ENCODE measurements around the gene PMM2. TPM values are rescaled to one million over a fixed set of nuclear protein-coding genes. Genes with fewer than 3 reads are reported as not detected.

PMM2 gene
- total and polyA plus RNA-seq, 2 donors (not counting 3 experiments of a cell fraction or from before 2014, with no cell fraction given) = 29.0 to 61.3 TPM

GRCh38 chr16:8855972-8856371 lies 58.3 kb downstream of the PMM2 start:
- Histone ChIP-seq H3K9ac (replicated peaks; ENCODE audit: extremely low read depth, insufficient read depth, low read length) (no peak overlapping the region), H3K9me3 (replicated peaks; ENCODE audit: control insufficient read depth, insufficient read depth, low read length) (no peaks in the 10 kb centered on the region), H3K27me3 (ENCODE audit: control insufficient read depth in 2 of 2, insufficient read depth in 2 of 2, low read length in 2 of 2) (no peaks in the 10 kb centered on the region), H3K4me3 (replicated peaks in 1 of 3; ENCODE audit: insufficient read depth in 1 of 3, low read depth in 1 of 3, low read length in 3 of 3) (no peak overlapping the region), H3K79me2 (ENCODE audit: control insufficient read depth, insufficient read depth, low read length) (peaks cover 6% of the 10 kb centered on the region), H3K36me3 (ENCODE audit: control insufficient read depth in 2 of 2, extremely low read depth in 1 of 2, insufficient read depth in 2 of 2, low read length in 2 of 2) (peaks cover 3 to 19% of the 10 kb centered on the region in 2 experiments), H3K27ac (ENCODE audit: insufficient read depth, low read depth, low read length) (no peak overlapping the region), H3K9me1 (replicated peaks; ENCODE audit: control insufficient read depth, extremely low read depth, insufficient read depth, low read length) (no peaks in the 10 kb centered on the region), H3K4me2 (ENCODE audit: insufficient read depth, low read length) (no peak overlapping the region), H2AFZ (ENCODE audit: low read depth, low read length) (no peak overlapping the region), H3K4me1 (ENCODE audit: control insufficient read depth, extremely low read depth, insufficient read depth, low read length) (peaks cover 12% of the 10 kb centered on the region), H4K20me1 (replicated peaks; ENCODE audit: control insufficient read depth, extremely low read depth, insufficient read depth, low read length) (no peaks in the 10 kb centered on the region)
- no peak for DNase-seq (ENCODE audit: low read depth, low spot score)
- TF ChIP-seq FOS (IDR thresholded peaks at IDR 0.05; ENCODE audit: borderline replicate concordance, insufficient read depth, low read length) (no peak), POLR2AphosphoS5 (IDR thresholded peaks at IDR 0.05; ENCODE audit: insufficient read depth, low read depth, low read length) (no peak), MYC (IDR thresholded peaks at IDR 0.05; ENCODE audit: low read depth, low read length) (no peak), GATA2 (IDR thresholded peaks at IDR 0.05; ENCODE audit: insufficient read depth, insufficient read length, low read depth, low read length) (no peak), EZH2 (IDR thresholded peaks at IDR 0.05; ENCODE audit: borderline replicate concordance, low read depth, low read length, severe bottlenecking) (no peak), JUN (IDR thresholded peaks at IDR 0.05; ENCODE audit: borderline replicate concordance, insufficient read depth, insufficient read length, low read depth) (no peak), POLR2A (IDR thresholded peaks at IDR 0.05; ENCODE audit: low read depth, low read length) (no peak)
- TF ChIP-seq, protein P1, sequence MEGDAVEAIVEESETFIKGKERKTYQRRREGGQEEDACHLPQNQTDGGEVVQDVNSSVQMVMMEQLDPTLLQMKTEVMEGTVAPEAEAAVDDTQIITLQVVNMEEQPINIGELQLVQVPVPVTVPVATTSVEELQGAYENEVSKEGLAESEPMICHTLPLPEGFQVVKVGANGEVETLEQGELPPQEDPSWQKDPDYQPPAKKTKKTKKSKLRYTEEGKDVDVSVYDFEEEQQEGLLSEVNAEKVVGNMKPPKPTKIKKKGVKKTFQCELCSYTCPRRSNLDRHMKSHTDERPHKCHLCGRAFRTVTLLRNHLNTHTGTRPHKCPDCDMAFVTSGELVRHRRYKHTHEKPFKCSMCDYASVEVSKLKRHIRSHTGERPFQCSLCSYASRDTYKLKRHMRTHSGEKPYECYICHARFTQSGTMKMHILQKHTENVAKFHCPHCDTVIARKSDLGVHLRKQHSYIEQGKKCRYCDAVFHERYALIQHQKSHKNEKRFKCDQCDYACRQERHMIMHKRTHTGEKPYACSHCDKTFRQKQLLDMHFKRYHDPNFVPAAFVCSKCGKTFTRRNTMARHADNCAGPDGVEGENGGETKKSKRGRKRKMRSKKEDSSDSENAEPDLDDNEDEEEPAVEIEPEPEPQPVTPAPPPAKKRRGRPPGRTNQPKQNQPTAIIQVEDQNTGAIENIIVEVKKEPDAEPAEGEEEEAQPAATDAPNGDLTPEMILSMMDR (IDR thresholded peaks at IDR 0.05; ENCODE audit: extremely low read depth in 1 of 2, insufficient read depth in 1 of 2, low read depth in 1 of 2, low read length in 2 of 2) = no peak
- TF ChIP-seq, protein P2, sequence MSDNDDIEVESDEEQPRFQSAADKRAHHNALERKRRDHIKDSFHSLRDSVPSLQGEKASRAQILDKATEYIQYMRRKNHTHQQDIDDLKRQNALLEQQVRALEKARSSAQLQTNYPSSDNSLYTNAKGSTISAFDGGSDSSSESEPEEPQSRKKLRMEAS (IDR thresholded peaks at IDR 0.05; ENCODE audit: insufficient read depth, insufficient read length) = no peak
- no peak for FAIRE-seq
- intact Hi-C loops (cut with micrococcal nuclease) (no loop called here), dilution Hi-C loops (cut with MboI; ENCODE audit: extremely low pct_ligation_motif_present, low sequenced_read_pairs) (no loop called here)
- POLR2A ChIA-PET = interaction anchor here (0.7 kb wide), 1 partner anchor 264 kb away, joined by 4 read pairs; no protein-coding TSS in a partner anchor
- BruUV-seq (replicated peaks) = no TSS peak
- CTCF ChIA-PET = interaction anchor here (1.2 to 2.4 kb wide), 4 partner anchors 9 to 24 kb away, joined by 4 to 13 read pairs (median 6); partner anchors contain the start of gene CARHSP1
